Measurements from ENCODE around the gene FRZB. TPM values are rescaled to one million over a fixed set of nuclear protein-coding genes. Genes with fewer than 3 reads are reported as not detected.

The FRZB gene
- total and polyA plus RNA-seq, 10 donors: 9.5 to 55.1 (median 29.7) TPM

DNA sequence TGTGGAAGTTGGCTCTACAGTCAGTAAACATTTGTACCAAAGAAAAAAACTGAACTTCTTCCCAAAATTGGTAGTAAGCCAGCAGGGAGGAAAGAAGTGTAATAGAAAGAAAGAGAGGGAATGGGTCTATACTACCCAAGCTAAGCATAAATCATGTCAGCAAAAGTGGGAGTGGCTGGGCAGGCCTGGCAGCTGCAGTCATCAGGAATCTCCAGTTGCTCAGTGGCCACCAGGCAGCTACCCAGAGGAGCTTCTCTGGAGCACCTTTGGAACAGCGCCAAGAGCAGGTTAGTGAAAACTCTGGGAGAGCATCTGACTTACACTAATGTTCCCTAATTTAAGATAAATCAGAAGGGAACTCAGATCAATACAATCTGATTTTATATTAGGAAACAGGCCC, 14.3 kb downstream of the FRZB start:
- WGBS, 5 donors: 86 to 100% (median 100%) methylated on average over 1 of the region's 1 CpG
- H3K36me3 ChIP-seq: no peaks in the 10 kb centered on the region
- TF ChIP-seq POLR2A (IDR thresholded peaks at IDR 0.05) (no peak), POLR2AphosphoS5 (IDR thresholded peaks at IDR 0.05) (no peak), CTCF (IDR thresholded peaks at IDR 0.05 in 8 of 11, conservative IDR thresholded peaks at IDR 0.05 in 3 of 11) (no peak)
- intact Hi-C loops (cut with DNase I; ENCODE audit: low total_unique reads): no loop called here
- no peaks in the 10 kb centered on the region for H3K9me3 ChIP-seq
- no peaks in the 10 kb centered on the region for H3K27me3 ChIP-seq (replicated peaks in 1 of 7)
- DNase-seq: no peak
- H3K4me1 ChIP-seq: no peaks in the 10 kb centered on the region
- H3K27ac ChIP-seq: peak overlapping the region in 4 of 8 donors; percentile 2 to 44 (median 31)
- no peak overlapping the region for H3K4me3 ChIP-seq

DNA sequence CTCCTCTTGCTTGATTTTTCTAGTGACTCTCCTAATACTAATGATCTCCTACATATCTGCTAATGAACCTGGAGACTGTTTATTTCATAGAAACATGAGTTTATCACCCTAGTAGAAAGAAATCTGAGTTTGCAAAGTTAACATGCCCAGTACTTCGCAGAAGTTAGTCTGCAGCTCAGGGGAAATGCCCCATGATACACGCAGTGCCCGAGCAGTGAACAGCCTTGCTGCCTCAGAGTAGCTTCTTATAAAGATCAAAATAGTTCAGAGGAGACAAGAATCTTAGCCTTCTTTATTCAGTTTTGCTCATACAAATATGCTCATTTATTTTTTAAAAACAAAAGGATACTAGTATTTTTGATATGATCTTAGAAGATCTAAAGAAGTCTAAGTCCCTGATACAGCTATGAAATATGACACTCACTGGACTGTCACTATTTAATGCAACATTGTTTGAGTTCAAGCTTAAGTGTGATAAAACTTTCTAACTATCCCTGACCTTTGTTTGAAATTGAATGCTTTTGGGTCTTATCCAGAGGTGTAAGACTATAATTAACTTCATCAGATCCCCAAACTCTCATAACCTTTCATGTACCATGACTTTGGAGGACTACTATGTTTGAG, 20.5 kb downstream of the FRZB start:
- H3K4me1 ChIP-seq: no peaks in the 10 kb centered on the region
- 77 to 86% (median 82%) methylated on average over 3 of the region's 3 CpGs for WGBS, 5 donors
- intact Hi-C loops (cut with DNase I; ENCODE audit: low total_unique reads): no loop called here
- TF ChIP-seq POLR2AphosphoS5 (IDR thresholded peaks at IDR 0.05) (no peak), POLR2A (IDR thresholded peaks at IDR 0.05) (no peak), CTCF (IDR thresholded peaks at IDR 0.05 in 8 of 11, conservative IDR thresholded peaks at IDR 0.05 in 3 of 11) (no peak)
- H3K27me3 ChIP-seq (replicated peaks in 1 of 7): no peaks in the 10 kb centered on the region
- no peak overlapping the region for H3K4me3 ChIP-seq
- peak overlapping the region in 2 of 8 donors; percentile 14 to 29 for H3K27ac ChIP-seq
- no peak for DNase-seq
- H3K36me3 ChIP-seq: no peaks in the 10 kb centered on the region
- H3K9me3 ChIP-seq: no peaks in the 10 kb centered on the region

GRCh38 chr2:182836451-182836850, 30.0 kb downstream of the FRZB start:
- intact Hi-C loops (cut with DNase I; ENCODE audit: low total_unique reads): no loop called here
- Histone ChIP-seq H3K4me1 (no peaks in the 10 kb centered on the region), H3K4me3 (no peak overlapping the region), H3K27ac (no peak overlapping the region), H3K9me3 (no peaks in the 10 kb centered on the region), H3K36me3 (no peaks in the 10 kb centered on the region), H3K27me3 (replicated peaks in 1 of 7) (no peaks in the 10 kb centered on the region)
- no peak for DNase-seq
- TF ChIP-seq POLR2A (IDR thresholded peaks at IDR 0.05) (no peak), CTCF (IDR thresholded peaks at IDR 0.05 in 8 of 11, conservative IDR thresholded peaks at IDR 0.05 in 3 of 11) (no peak)
- WGBS, 5 donors: 82 to 92% (median 88%) methylated on average over 3 of the region's 3 CpGs

DNA sequence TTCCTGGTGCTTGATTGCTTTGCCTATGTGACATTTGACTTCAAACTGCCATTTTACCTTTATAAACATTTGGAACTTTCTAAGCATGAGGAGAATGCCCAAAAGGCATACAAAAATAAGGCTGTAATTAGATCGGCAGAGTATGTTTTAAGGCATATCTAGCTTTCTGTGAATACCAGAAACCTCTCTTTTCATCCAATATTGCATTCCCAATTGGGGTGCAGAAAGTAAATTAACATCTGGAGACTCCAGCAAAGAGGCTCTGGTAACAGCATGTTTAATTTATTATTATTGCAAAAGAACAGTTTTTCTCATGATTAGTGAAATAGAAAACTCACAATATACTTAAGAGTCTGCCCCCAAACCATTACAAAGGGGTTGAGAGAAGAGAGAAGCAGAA, 32.1 kb downstream of the FRZB start:
- H3K4me3 ChIP-seq: no peak overlapping the region
- H3K27ac ChIP-seq: no peak overlapping the region
- no peaks in the 10 kb centered on the region for H3K4me1 ChIP-seq
- H3K9me3 ChIP-seq: no peaks in the 10 kb centered on the region
- no peaks in the 10 kb centered on the region for H3K27me3 ChIP-seq (replicated peaks in 1 of 7)
- TF ChIP-seq CTCF (IDR thresholded peaks at IDR 0.05 in 8 of 11, conservative IDR thresholded peaks at IDR 0.05 in 3 of 11): no peak
- TF ChIP-seq POLR2A (IDR thresholded peaks at IDR 0.05): no peak
- intact Hi-C loops (cut with DNase I; ENCODE audit: low total_unique reads): no loop called here
- whole genome bisulfite sequencing, 5 donors: 62 to 79% (median 70%) methylated on average over 1 of the region's 1 CpG
- no peaks in the 10 kb centered on the region for H3K36me3 ChIP-seq
- DNase-seq: no peak

Data from spleen (tissue), 11 donors.